BJ (cell line): ENCODE results near the gene PRKAG2. TPM values are rescaled to one million over a fixed set of nuclear protein-coding genes. Genes with fewer than 3 reads are reported as not detected.

ENCODE experiments used
- CTCF ChIA-PET: fragments of 350-600 bp; formaldehyde crosslinking; extraction: SDS; loops from one replicate; lab custom pipeline; 2021; ENCODE audit warnings: antibody characterized with exemption, inconsistent platforms; lab: Yijun Ruan, JAX
- POLR2A ChIA-PET: fragments of 300-600 bp; sonication (Branson Sonifier 250); formaldehyde crosslinking; extraction: SDS; loops from one replicate; lab custom pipeline; 2021; ENCODE audit warnings: antibody characterized with exemption; lab: Charles Lee
- DNase-seq: peaks from one replicate; pipeline ENCODE4 v3.0.0-alpha.2; 2011; ENCODE audit warnings: low read depth
- H3K27me3 ChIP-seq: 2 replicates; pipeline ENCODE4 v1.6.0; 2011; ENCODE audit warnings: low read length; ENCODE audit not compliant: control insufficient read depth, insufficient read depth
- H3K36me3 ChIP-seq: 2 replicates; pipeline ENCODE4 v1.5.1; 2011; ENCODE audit warnings: low read length; ENCODE audit not compliant: control insufficient read depth, insufficient read depth
- H3K4me3 ChIP-seq: 2 replicates; pipeline ENCODE4 v1.5.1; 2011; ENCODE audit warnings: low read depth, mild to moderate bottlenecking, control low read depth, low read length
- polyA plus RNA-seq: library from polyadenylated mRNA; depleted of rRNA; stranded (reverse); fragments of >200 nt; gene quantifications from 2 replicates; pipeline ENCODE4 v1.2.3, GENCODE V29; 2011
- TF ChIP-seq, protein P1 (sequence below): IDR thresholded peaks from 2 replicates; pipeline ENCODE4 v1.5.1; 2011; ENCODE audit warnings: low read depth, mild to moderate bottlenecking, control low read depth, inconsistent platforms, low read length, moderate library complexity; ENCODE audit not compliant: insufficient read depth

The PRKAG2 gene
- polyA plus RNA-seq, 1 experiment = 11.3 TPM

DNA sequence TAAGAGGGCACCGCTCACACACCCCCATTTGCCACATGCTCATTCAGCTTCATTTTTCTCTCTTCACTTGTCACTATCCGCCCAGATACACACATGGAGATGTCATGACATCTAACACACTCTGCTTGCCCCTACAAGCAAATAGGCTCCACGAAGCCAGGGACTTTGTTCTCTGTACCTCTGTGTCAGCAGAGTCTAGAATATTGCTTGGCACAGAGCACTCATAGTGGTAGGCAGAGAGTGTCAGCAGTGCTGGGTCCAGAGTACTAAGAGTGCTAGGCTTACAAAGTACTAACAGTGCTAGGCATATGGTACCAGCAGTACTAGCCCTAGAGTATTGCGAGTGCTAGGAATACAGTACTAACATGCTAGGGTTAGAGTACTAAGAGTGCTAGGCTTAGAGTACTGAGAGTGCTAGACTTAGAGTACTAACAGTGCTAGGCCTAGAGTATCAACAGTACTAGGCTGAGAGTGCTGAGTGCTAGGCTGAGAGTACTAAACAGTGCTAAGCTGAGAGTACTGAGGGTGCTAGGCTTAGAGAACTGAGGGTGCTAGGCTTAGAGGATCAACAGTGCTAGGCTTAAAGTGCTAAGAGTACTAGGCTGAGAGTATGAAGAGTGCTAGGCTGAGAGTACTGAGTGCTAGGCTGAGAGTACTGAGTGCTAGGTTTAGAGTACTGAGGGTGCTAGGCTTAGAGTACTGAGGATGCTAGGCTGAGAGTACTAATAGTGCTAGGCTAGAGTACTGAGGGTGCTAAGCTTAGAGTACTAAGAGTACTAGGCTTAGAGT is 166.1 kb downstream of the PRKAG2 start:
- Histone ChIP-seq H3K27me3 (no peaks in the 10 kb centered on the region), H3K4me3 (no peak overlapping the region), H3K36me3 (no peaks in the 10 kb centered on the region)
- TF ChIP-seq, protein P1, sequence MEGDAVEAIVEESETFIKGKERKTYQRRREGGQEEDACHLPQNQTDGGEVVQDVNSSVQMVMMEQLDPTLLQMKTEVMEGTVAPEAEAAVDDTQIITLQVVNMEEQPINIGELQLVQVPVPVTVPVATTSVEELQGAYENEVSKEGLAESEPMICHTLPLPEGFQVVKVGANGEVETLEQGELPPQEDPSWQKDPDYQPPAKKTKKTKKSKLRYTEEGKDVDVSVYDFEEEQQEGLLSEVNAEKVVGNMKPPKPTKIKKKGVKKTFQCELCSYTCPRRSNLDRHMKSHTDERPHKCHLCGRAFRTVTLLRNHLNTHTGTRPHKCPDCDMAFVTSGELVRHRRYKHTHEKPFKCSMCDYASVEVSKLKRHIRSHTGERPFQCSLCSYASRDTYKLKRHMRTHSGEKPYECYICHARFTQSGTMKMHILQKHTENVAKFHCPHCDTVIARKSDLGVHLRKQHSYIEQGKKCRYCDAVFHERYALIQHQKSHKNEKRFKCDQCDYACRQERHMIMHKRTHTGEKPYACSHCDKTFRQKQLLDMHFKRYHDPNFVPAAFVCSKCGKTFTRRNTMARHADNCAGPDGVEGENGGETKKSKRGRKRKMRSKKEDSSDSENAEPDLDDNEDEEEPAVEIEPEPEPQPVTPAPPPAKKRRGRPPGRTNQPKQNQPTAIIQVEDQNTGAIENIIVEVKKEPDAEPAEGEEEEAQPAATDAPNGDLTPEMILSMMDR = no peak
- POLR2A ChIA-PET = no interaction called here
- no peak for DNase-seq
- CTCF ChIA-PET = no interaction called here

- ChIA-PET CTCF (interaction anchor here (0.9 kb wide), 1 partner anchor 21 kb away, joined by 3 read pairs; no protein-coding TSS in a partner anchor), POLR2A (no interaction called here)
- TF ChIP-seq, protein P1 = no peak
- no peak overlapping the region for H3K4me3 ChIP-seq
- H3K36me3 ChIP-seq = no peaks in the 10 kb centered on the region
- DNase-seq = no peak
- H3K27me3 ChIP-seq = no peaks in the 10 kb centered on the region
Measured at GRCh38 chr7:151710121-151710640, 166.7 kb downstream of the PRKAG2 start.

GRCh38 chr7:151709141-151710038 is 167.5 kb downstream of the PRKAG2 start:
- CTCF ChIA-PET = interaction anchor here (0.9 kb wide), 1 partner anchor 21 kb away, joined by 3 read pairs; no protein-coding TSS in a partner anchor
- H3K4me3 ChIP-seq = no peak overlapping the region
- POLR2A ChIA-PET = no interaction called here

GRCh38 chr7:151708610-151709009 is 168.3 kb downstream of the PRKAG2 start:
- ChIA-PET CTCF (interaction anchor here (0.9 to 1.3 kb wide), 2 partner anchors 13 to 20 kb away, joined by 3 to 5 read pairs; no protein-coding TSS in a partner anchor), POLR2A (no interaction called here)
- Histone ChIP-seq H3K36me3 (no peaks in the 10 kb centered on the region), H3K4me3 (no peak overlapping the region), H3K27me3 (no peaks in the 10 kb centered on the region)
- no peak for DNase-seq
- TF ChIP-seq, protein P1 = no peak

More at GRCh38 chr7:151709141-151710038, 167.5 kb downstream of the PRKAG2 start:
- TF ChIP-seq, protein P1 = no peak
- H3K36me3 ChIP-seq = no peaks in the 10 kb centered on the region
- DNase-seq = no peak
- no peaks in the 10 kb centered on the region for H3K27me3 ChIP-seq
